Neural progenitor cell (in vitro differentiated cells): ENCODE data around the gene APCDD1L.
"Not testable (repeated sequence)": the region's sequence is repeated elsewhere in the genome, so short reads cannot be mapped to it uniquely, and the experiment has no call there.

Experiments used
- EZH2 ChIP-seq: fragments of 200-600 bp; sonication (generic); IDR thresholded peaks from 2 replicates; pipeline ENCODE4 v1.6.1; 2017; ENCODE audit warnings: antibody characterized with exemption, mild to moderate bottlenecking, moderate library complexity
- TF ChIP-seq, protein P1 (sequence below): fragments of 200-600 bp; sonication (generic); IDR thresholded peaks from 2 replicates; pipeline ENCODE4 v1.5.1; 2017; ENCODE audit warnings: antibody characterized with exemption, mild to moderate bottlenecking

DNA sequence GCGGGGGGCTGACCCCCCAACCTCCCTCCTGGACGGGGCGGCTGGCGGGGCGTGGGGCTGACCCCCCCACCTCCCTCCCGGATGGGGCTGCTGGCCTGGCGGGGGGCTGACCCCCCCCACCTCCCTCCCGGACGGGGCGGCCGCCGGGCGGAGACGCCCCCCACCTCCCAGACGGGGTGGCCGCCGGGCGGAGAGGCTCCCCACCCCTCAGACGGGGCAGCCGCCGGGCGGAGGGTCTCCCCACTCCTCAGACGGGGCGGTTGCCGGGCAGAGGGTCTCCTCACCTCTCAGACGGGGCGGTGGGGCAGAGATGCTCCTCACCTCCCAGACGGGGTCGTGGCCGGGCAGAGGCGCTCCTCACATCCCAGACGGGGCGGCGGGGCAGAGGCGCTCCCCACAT lies 101.0 kb downstream of the APCDD1L start:
- TF ChIP-seq, protein P1, sequence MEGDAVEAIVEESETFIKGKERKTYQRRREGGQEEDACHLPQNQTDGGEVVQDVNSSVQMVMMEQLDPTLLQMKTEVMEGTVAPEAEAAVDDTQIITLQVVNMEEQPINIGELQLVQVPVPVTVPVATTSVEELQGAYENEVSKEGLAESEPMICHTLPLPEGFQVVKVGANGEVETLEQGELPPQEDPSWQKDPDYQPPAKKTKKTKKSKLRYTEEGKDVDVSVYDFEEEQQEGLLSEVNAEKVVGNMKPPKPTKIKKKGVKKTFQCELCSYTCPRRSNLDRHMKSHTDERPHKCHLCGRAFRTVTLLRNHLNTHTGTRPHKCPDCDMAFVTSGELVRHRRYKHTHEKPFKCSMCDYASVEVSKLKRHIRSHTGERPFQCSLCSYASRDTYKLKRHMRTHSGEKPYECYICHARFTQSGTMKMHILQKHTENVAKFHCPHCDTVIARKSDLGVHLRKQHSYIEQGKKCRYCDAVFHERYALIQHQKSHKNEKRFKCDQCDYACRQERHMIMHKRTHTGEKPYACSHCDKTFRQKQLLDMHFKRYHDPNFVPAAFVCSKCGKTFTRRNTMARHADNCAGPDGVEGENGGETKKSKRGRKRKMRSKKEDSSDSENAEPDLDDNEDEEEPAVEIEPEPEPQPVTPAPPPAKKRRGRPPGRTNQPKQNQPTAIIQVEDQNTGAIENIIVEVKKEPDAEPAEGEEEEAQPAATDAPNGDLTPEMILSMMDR: not testable (repeated sequence)
- TF ChIP-seq EZH2: not testable (repeated sequence)
